Mucosa of descending colon (tissue), 3 donors: ENCODE results near the gene ST3GAL6. TPM values are rescaled to one million over a fixed set of nuclear protein-coding genes. Genes with fewer than 3 reads are reported as not detected.

Source experiments
- ATAC-seq: fragments of 200-7000 bp; cut with Tn5 transposase; one replicate; pipeline ENCODE4 v1.9.1; 2020; ENCODE audit warnings: mild to moderate bottlenecking, moderate library complexity
- DNase-seq, 3 donors: peaks; one replicate each; pipeline ENCODE4 v3.0.0-alpha.2; 2020
- H3K36me3 ChIP-seq: fragments of 200-600 bp; one replicate; pipeline ENCODE4 v1.8.0; 2021; ENCODE audit warnings: low read depth, mild to moderate bottlenecking
- H3K4me1 ChIP-seq: fragments of 200-600 bp; one replicate; pipeline ENCODE4 v1.8.0; 2021; ENCODE audit warnings: low read depth, mild to moderate bottlenecking
- H3K4me3 ChIP-seq: fragments of 200-600 bp; one replicate; pipeline ENCODE4 v1.8.0; 2021; ENCODE audit warnings: mild to moderate bottlenecking
- H3K9me3 ChIP-seq: fragments of 200-600 bp; one replicate; pipeline ENCODE4 v1.8.0; 2021; ENCODE audit warnings: mild to moderate bottlenecking
- CTCF ChIP-seq: fragments of 200-600 bp; IDR thresholded peaks from one replicate; pipeline ENCODE4 v1.8.0; 2022; ENCODE audit warnings: antibody characterized with exemption, mild to moderate bottlenecking
- intact Hi-C, 2 donors: fragments of 100-400 bp; cut with DNase I in 1 of 2; cut with micrococcal nuclease in 1 of 2; formaldehyde crosslinking; loops; one replicate each; pipeline versions ENCODE4 v1.11.0 to v1.11.1; 2022; cut with DNase I, micrococcal nuclease
- total RNA-seq, 3 donors: library from RNA; stranded (reverse); fragmentation: NEBNext Ultra II Directional in 2 of 3; extraction: Animal tissue kit (Norgen Biotek cat#: 25700) in 2 of 3; gene quantifications; one replicate each; pipeline versions ENCODE4 v1.2.1 to v1.2.4, GENCODE V29; 2021 to 2023
- donor health status: DM: no; HTN: no; CAD: no; lungs with moderate emphysema.
- donor health status: DM: no; HTN: no; CAD: no.
- donor health status: DM: no; HTN: yes; CAD: no.

Gene ST3GAL6
- total RNA-seq, 3 donors from 2014 or later = 1.4 to 10.9 (median 2.3) TPM

GRCh38 chr3:98722389-98722788 is 40.8 kb upstream of the ST3GAL6 start:
- no peak for TF ChIP-seq CTCF
- Histone ChIP-seq H3K4me3 (no peak overlapping the region), H3K9me3 (no peaks in the 10 kb centered on the region), H3K36me3 (no peaks in the 10 kb centered on the region), H3K4me1 (no peaks in the 10 kb centered on the region)
- no peak for ATAC-seq
- intact Hi-C loops = no loop called here
- no peak for DNase-seq

GRCh38 chr3:98725352-98725751 is 37.8 kb upstream of the ST3GAL6 start:
- ATAC-seq (no peak), DNase-seq (no peak)
- no peak for TF ChIP-seq CTCF
- no peak overlapping the region for H3K4me3 ChIP-seq
- H3K36me3 ChIP-seq = no peaks in the 10 kb centered on the region
- H3K4me1 ChIP-seq = no peaks in the 10 kb centered on the region
- intact Hi-C loops = no loop called here
- H3K9me3 ChIP-seq = no peaks in the 10 kb centered on the region

GRCh38 chr3:98726084-98726483 is 37.1 kb upstream of the ST3GAL6 start:
- intact Hi-C loops = no loop called here
- no peaks in the 10 kb centered on the region for H3K4me1 ChIP-seq
- H3K9me3 ChIP-seq = no peaks in the 10 kb centered on the region
- no peak for TF ChIP-seq CTCF
- DNase-seq (no peak), ATAC-seq (no peak)
- no peaks in the 10 kb centered on the region for H3K36me3 ChIP-seq
- no peak overlapping the region for H3K4me3 ChIP-seq

GRCh38 chr3:98727638-98728037 is 35.5 kb upstream of the ST3GAL6 start:
- no peak for ATAC-seq
- DNase-seq = no peak
- Histone ChIP-seq H3K4me3 (no peak overlapping the region), H3K36me3 (no peaks in the 10 kb centered on the region), H3K4me1 (peaks cover under 1% of the 10 kb centered on the region), H3K9me3 (no peaks in the 10 kb centered on the region)
- no peak for TF ChIP-seq CTCF
- intact Hi-C loops = no loop called here

GRCh38 chr3:98728672-98729071 is 34.5 kb upstream of the ST3GAL6 start:
- Histone ChIP-seq H3K36me3 (no peaks in the 10 kb centered on the region), H3K9me3 (no peaks in the 10 kb centered on the region), H3K4me3 (no peak overlapping the region), H3K4me1 (peaks cover 9% of the 10 kb centered on the region)
- intact Hi-C loops = no loop called here
- ATAC-seq (no peak), DNase-seq (no peak)
- no peak for TF ChIP-seq CTCF

- no peak for ATAC-seq
- Histone ChIP-seq H3K4me3 (no peak overlapping the region), H3K36me3 (no peaks in the 10 kb centered on the region), H3K9me3 (no peaks in the 10 kb centered on the region), H3K4me1 (peaks cover 9% of the 10 kb centered on the region)
- DNase-seq = no peak
- no peak for TF ChIP-seq CTCF
- intact Hi-C loops = no loop called here
Measured at GRCh38 chr3:98730338-98730737, 32.8 kb upstream of the ST3GAL6 start.
